DND-41 (cell line): ENCODE data around the gene TSPAN3.

ENCODE experiments used
- ATAC-seq: fragments of 200-7000 bp; cut with Tn5 transposase; 3 replicates; pipeline ENCODE4 v1.9.1; 2021; ENCODE audit warnings: low read depth; ENCODE audit not compliant: insufficient read depth
- DNase-seq: peaks from one replicate; pipeline ENCODE4 v3.0.0-alpha.2; 2020
- H2AFZ ChIP-seq: 2 replicates; pipeline ENCODE4 v1.6.0; 2012; ENCODE audit warnings: low read depth, low read length
- H3K27ac ChIP-seq: 2 replicates; pipeline ENCODE4 v1.5.1; 2012; ENCODE audit warnings: low read length, inconsistent platforms
- H3K27me3 ChIP-seq: fragments of 200-600 bp; sonication (generic); 2 replicates; pipeline ENCODE4 v1.6.0; 2012; ENCODE audit warnings: low read length, mild to moderate bottlenecking, inconsistent platforms; ENCODE audit not compliant: insufficient read depth, poor library complexity
- H3K36me3 ChIP-seq: 2 replicates; pipeline ENCODE4 v1.5.1; 2012; ENCODE audit warnings: low read length, inconsistent platforms; ENCODE audit not compliant: insufficient read depth
- H3K4me1 ChIP-seq: 2 replicates; pipeline ENCODE4 v1.5.1; 2012; ENCODE audit warnings: mild to moderate bottlenecking, low read length; ENCODE audit not compliant: insufficient read depth
- H3K4me2 ChIP-seq: 2 replicates; pipeline ENCODE4 v1.6.0; 2012; ENCODE audit warnings: mild to moderate bottlenecking, moderate library complexity, low read length, inconsistent platforms; ENCODE audit not compliant: insufficient read depth
- H3K4me3 ChIP-seq, 2 experiments: fragments of 200-600 bp in 1 of 2; shearing (Covaris generic) in 1 of 2; 2 replicates each; pipeline ENCODE4 v1.5.1; 2012 to 2016; ENCODE audit warnings: inconsistent platforms in 2 of 2, low read length in 2 of 2, mild to moderate bottlenecking in 2 of 2, low read depth in 1 of 2, moderate library complexity in 1 of 2
- H3K79me2 ChIP-seq: 2 replicates; pipeline ENCODE4 v1.6.0; 2012; ENCODE audit warnings: low read length, inconsistent platforms; ENCODE audit not compliant: insufficient read depth
- H3K9ac ChIP-seq: 2 replicates; pipeline ENCODE4 v1.6.0; 2012; ENCODE audit warnings: low read depth, mild to moderate bottlenecking, inconsistent platforms, low read length, moderate library complexity
- H3K9me3 ChIP-seq: 2 replicates; pipeline ENCODE4 v1.5.1; 2012; ENCODE audit warnings: low read length, moderate library complexity, mild to moderate bottlenecking, inconsistent platforms; ENCODE audit not compliant: insufficient read depth, severe bottlenecking
- H4K20me1 ChIP-seq: 2 replicates; pipeline ENCODE4 v1.6.0; 2012; ENCODE audit warnings: low read length; ENCODE audit not compliant: insufficient read depth
- EZH2 ChIP-seq: IDR thresholded peaks from 3 replicates; pipeline ENCODE4 v1.6.1; 2012; ENCODE audit warnings: borderline replicate concordance, low read depth, mild to moderate bottlenecking, moderate library complexity, low read length, inconsistent platforms; ENCODE audit not compliant: severe bottlenecking
- TF ChIP-seq, protein P1 (sequence below): IDR thresholded peaks from 2 replicates; pipeline ENCODE4 v1.5.1; 2012; ENCODE audit warnings: borderline replicate concordance, low read length, moderate library complexity, mild to moderate bottlenecking; ENCODE audit not compliant: poor library complexity, severe bottlenecking; ENCODE audit errors: extremely low read depth

TSPAN3 gene

DNA sequence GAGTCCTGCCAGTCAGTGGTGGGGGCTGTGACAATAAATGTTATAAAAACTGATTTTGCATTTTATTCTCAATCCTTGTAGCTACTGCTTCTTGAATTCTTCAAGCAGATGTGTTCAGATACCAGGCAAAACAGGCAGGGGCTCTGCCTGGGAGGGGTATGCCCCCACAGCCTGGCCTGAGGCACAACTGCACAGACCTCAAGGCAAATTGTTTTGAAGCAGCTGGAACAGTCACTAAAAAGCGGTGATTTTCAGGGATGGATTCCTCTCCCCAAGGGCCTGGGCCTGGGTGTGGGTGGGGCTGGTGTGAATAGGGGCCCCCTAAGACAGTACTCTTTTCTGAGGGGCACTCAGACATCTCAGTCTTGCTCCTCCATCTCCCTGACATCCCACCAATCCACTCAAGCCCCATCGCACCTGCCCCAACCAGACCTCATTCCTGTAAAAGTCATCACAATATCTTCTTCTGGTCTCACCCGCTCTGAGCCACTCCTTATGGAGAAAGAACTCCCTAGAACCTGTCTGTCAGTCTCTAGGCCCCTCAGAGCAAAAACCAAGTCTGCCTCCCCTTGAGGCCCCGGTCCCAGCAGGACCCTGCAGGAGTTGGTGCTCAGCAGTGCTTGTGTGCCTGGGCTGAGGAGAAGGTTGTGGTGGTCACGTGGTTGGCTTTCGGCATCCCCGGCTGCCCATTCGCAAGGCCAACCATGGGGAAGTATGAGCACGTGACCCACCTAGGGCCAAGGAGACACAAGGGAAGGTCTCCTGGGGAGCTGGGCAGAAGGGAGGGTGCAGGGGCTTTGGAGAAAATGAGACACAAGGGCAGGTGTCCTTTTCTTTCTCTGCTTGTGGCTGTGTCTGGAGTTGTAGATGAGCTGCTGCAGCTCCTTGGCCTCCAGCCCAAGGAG, 78.9 kb downstream of the TSPAN3 start:
- ATAC-seq (no peak), DNase-seq (no peak)
- Histone ChIP-seq H2AFZ (no peak overlapping the region), H3K36me3 (no peaks in the 10 kb centered on the region), H4K20me1 (no peaks in the 10 kb centered on the region), H3K4me1 (peaks cover 13% of the 10 kb centered on the region; the same call in 1 of the 2 replicates), H3K27me3 (no peaks in the 10 kb centered on the region), H3K27ac (no peak overlapping the region), H3K9me3 (no peaks in the 10 kb centered on the region), H3K4me3 (no peak overlapping the region), H3K9ac (no peak overlapping the region), H3K4me2 (no peak overlapping the region), H3K79me2 (no peaks in the 10 kb centered on the region)
- TF ChIP-seq EZH2: no peak
- TF ChIP-seq, protein P1, sequence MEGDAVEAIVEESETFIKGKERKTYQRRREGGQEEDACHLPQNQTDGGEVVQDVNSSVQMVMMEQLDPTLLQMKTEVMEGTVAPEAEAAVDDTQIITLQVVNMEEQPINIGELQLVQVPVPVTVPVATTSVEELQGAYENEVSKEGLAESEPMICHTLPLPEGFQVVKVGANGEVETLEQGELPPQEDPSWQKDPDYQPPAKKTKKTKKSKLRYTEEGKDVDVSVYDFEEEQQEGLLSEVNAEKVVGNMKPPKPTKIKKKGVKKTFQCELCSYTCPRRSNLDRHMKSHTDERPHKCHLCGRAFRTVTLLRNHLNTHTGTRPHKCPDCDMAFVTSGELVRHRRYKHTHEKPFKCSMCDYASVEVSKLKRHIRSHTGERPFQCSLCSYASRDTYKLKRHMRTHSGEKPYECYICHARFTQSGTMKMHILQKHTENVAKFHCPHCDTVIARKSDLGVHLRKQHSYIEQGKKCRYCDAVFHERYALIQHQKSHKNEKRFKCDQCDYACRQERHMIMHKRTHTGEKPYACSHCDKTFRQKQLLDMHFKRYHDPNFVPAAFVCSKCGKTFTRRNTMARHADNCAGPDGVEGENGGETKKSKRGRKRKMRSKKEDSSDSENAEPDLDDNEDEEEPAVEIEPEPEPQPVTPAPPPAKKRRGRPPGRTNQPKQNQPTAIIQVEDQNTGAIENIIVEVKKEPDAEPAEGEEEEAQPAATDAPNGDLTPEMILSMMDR: no peak
